ENCODE measurements around the gene A3GALT2. TPM values are rescaled to one million over a fixed set of nuclear protein-coding genes. Genes with fewer than 3 reads are reported as not detected.

Gene A3GALT2
- polyA plus RNA-seq, 1 of the 3 experiments (the other 2 are of a cell fraction): 0.07 TPM

DNA sequence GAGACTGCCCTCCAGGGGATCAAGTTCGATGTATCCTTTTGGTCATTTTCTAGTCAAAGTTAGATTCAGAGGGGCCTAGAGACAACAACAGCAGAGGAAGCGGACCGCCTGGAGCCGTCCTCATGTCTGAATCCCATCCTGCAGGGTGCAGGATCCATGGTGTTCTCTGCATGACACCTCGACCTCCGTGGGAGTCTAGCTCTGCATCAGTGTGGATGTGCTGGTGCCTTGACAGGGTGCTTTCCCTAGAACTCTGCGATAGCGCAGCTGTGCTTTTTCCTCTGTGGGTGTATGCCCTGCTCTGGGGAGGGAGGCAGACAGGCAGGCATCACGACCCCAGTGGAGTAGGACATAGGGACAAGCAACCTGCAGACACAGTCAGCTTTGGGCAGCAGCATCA lies 48.2 kb upstream of the A3GALT2 start:
- DNase-seq: no peak
- H3K4me1 ChIP-seq (ENCODE audit: control insufficient read depth in 1 of 2, insufficient read depth in 2 of 2, low read depth in 1 of 2, low read length in 1 of 2): peaks cover 0 to 44% of the 10 kb centered on the region in 2 experiments; a peak in 3 of 4 replicates
- no peak for TF ChIP-seq TEAD4 (IDR thresholded peaks at IDR 0.05; ENCODE audit: borderline replicate concordance, insufficient read depth)
- TF ChIP-seq FOSL2 (IDR thresholded peaks at IDR 0.05; ENCODE audit: borderline replicate concordance, low read depth): no peak
- TF ChIP-seq RXRA (IDR thresholded peaks at IDR 0.05; ENCODE audit: borderline replicate concordance, low read depth): no peak
- TF ChIP-seq GABPA (IDR thresholded peaks at IDR 0.05; ENCODE audit: low read depth): no peak
- no peak for TF ChIP-seq EP300 (IDR thresholded peaks at IDR 0.05; ENCODE audit: borderline replicate concordance in 1 of 2, low read depth in 1 of 2, low read length in 1 of 2)
- TF ChIP-seq, protein P1, sequence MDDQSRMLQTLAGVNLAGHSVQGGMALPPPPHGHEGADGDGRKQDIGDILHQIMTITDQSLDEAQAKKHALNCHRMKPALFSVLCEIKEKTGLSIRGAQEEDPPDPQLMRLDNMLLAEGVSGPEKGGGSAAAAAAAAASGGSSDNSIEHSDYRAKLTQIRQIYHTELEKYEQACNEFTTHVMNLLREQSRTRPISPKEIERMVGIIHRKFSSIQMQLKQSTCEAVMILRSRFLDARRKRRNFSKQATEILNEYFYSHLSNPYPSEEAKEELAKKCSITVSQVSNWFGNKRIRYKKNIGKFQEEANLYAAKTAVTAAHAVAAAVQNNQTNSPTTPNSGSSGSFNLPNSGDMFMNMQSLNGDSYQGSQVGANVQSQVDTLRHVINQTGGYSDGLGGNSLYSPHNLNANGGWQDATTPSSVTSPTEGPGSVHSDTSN (IDR thresholded peaks at IDR 0.05): no peak
- TF ChIP-seq JUND (IDR thresholded peaks at IDR 0.05): no peak
- no peak for TF ChIP-seq RCOR1 (IDR thresholded peaks at IDR 0.05; ENCODE audit: low read length)
- no peak for TF ChIP-seq MEF2A (IDR thresholded peaks at IDR 0.05; ENCODE audit: borderline replicate concordance, low read depth)
- TF ChIP-seq, protein P2, sequence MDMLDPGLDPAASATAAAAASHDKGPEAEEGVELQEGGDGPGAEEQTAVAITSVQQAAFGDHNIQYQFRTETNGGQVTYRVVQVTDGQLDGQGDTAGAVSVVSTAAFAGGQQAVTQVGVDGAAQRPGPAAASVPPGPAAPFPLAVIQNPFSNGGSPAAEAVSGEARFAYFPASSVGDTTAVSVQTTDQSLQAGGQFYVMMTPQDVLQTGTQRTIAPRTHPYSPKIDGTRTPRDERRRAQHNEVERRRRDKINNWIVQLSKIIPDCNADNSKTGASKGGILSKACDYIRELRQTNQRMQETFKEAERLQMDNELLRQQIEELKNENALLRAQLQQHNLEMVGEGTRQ (IDR thresholded peaks at IDR 0.05; ENCODE audit: borderline replicate concordance, low read depth, low read length): no peak
- no peak for TF ChIP-seq SIN3A (IDR thresholded peaks at IDR 0.05; ENCODE audit: borderline replicate concordance, low read depth, low read length)
- TF ChIP-seq CHD2 (IDR thresholded peaks at IDR 0.05; ENCODE audit: low read length, partially characterized antibody): no peak
- TF ChIP-seq TAF1 (IDR thresholded peaks at IDR 0.05; ENCODE audit: borderline replicate concordance, low read depth, low read length): no peak
- TF ChIP-seq MAX (IDR thresholded peaks at IDR 0.05; ENCODE audit: low read depth): no peak
- TF ChIP-seq, protein P3, sequence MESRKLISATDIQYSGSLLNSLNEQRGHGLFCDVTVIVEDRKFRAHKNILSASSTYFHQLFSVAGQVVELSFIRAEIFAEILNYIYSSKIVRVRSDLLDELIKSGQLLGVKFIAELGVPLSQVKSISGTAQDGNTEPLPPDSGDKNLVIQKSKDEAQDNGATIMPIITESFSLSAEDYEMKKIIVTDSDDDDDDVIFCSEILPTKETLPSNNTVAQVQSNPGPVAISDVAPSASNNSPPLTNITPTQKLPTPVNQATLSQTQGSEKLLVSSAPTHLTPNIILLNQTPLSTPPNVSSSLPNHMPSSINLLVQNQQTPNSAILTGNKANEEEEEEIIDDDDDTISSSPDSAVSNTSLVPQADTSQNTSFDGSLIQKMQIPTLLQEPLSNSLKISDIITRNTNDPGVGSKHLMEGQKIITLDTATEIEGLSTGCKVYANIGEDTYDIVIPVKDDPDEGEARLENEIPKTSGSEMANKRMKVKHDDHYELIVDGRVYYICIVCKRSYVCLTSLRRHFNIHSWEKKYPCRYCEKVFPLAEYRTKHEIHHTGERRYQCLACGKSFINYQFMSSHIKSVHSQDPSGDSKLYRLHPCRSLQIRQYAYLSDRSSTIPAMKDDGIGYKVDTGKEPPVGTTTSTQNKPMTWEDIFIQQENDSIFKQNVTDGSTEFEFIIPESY (IDR thresholded peaks at IDR 0.05; ENCODE audit: borderline replicate concordance, low read depth): no peak
- no peaks in the 10 kb centered on the region for H4K20me1 ChIP-seq (ENCODE audit: insufficient read depth)
- CTCF ChIA-PET: interaction anchor here (0.7 to 11.3 kb wide), 9 partner anchors 14 to 274 kb away, joined by 3 to 167 read pairs (median 4); no protein-coding TSS in a partner anchor
- no peak overlapping the region for H3K4me3 ChIP-seq (ENCODE audit: low read depth in 2 of 2, low read length in 1 of 2)
- no peak overlapping the region for H3K4me2 ChIP-seq
- no peaks in the 10 kb centered on the region for H3K9me3 ChIP-seq
- no peak overlapping the region for H3K9ac ChIP-seq
- WGBS (ENCODE audit: low lambda C conversion rate): 80% methylated on average over 7 of the region's 9 CpGs
- no peaks in the 10 kb centered on the region for H3F3A ChIP-seq (replicated peaks; ENCODE audit: insufficient read depth)
- H2AFZ ChIP-seq (ENCODE audit: low read depth): no peak overlapping the region
- no peak overlapping the region for H3K27ac ChIP-seq (ENCODE audit: low read depth in 2 of 2, low read length in 1 of 2)
- no peaks in the 10 kb centered on the region for H3K27me3 ChIP-seq (ENCODE audit: insufficient read depth)
- H3K79me2 ChIP-seq (ENCODE audit: insufficient read depth): no peaks in the 10 kb centered on the region
- no peaks in the 10 kb centered on the region for H3K9me2 ChIP-seq
- peaks cover 0 to 33% of the 10 kb centered on the region in 2 experiments for H3K36me3 ChIP-seq (replicated peaks in 1 of 2; ENCODE audit: control insufficient read depth in 1 of 2, insufficient read depth in 2 of 2, low read length in 1 of 2)
- POLR2A ChIA-PET: no interaction called here

Data from SK-N-SH (cell line).